ENCODE data around the gene FLOT1. TPM values are rescaled to one million over a fixed set of nuclear protein-coding genes. Genes with fewer than 3 reads are reported as not detected.
A peak's percentile ranks its signal among the peaks of the same experiment; 100 is the strongest.

Gene FLOT1
- polyA plus RNA-seq (2012; ENCODE audit: insufficient read depth, insufficient read length, low read depth), result 190 TPM

- no peak for TF ChIP-seq CTCF (IDR thresholded peaks at IDR 0.05; ENCODE audit: low read depth, low read length)
- peak; percentile 95 for DNase-seq
Observed at GRCh38 chr6:30742316-30743098, at the start of gene FLOT1. Gene FLOT1, minus strand, starts transcription at chr6:30742687. Its CDS starts 498 bp downstream, at chr6:30742189.

GRCh38 chr6:30790724-30791383 is 48.4 kb upstream of the FLOT1 start:
- Histone ChIP-seq H3K4me3 (ENCODE audit: low read depth, low read length) (no peak overlapping the region), H3K4me1 (no peaks in the 10 kb centered on the region), H3K36me3 (no peaks in the 10 kb centered on the region), H3K27me3 (no peaks in the 10 kb centered on the region), H3K9me3 (no peaks in the 10 kb centered on the region)
- DNase-seq, result no peak
- TF ChIP-seq CTCF (IDR thresholded peaks at IDR 0.05; ENCODE audit: low read depth, low read length), result no peak

More at GRCh38 chr6:30742316-30743098, at the start of gene FLOT1:
- no peaks in the 10 kb centered on the region for H3K9me3 ChIP-seq
- H3K4me3 ChIP-seq (ENCODE audit: low read depth, low read length), result peak within 1 kb of the TSS; percentile 93
- peaks cover 5% of the 10 kb centered on the region; the same call in 1 of the 2 replicates for H3K4me1 ChIP-seq
- H3K27me3 ChIP-seq, result no peaks in the 10 kb centered on the region
- peaks cover 32% of the 10 kb centered on the region for H3K36me3 ChIP-seq

- TF ChIP-seq CTCF (IDR thresholded peaks at IDR 0.05; ENCODE audit: low read depth, low read length), result no peak
- no peaks in the 10 kb centered on the region for H3K36me3 ChIP-seq
- no peak for DNase-seq
- H3K4me1 ChIP-seq, result no peaks in the 10 kb centered on the region
- no peaks in the 10 kb centered on the region for H3K27me3 ChIP-seq
- H3K4me3 ChIP-seq (ENCODE audit: low read depth, low read length), result no peak overlapping the region
- H3K9me3 ChIP-seq, result no peaks in the 10 kb centered on the region
Observed at GRCh38 chr6:30789606-30790005, 47.1 kb upstream of the FLOT1 start.

GRCh38 chr6:30787954-30788353 is 45.5 kb upstream of the FLOT1 start:
- Histone ChIP-seq H3K4me1 (peaks cover under 1% of the 10 kb centered on the region; the same call in 1 of the 2 replicates), H3K9me3 (no peaks in the 10 kb centered on the region), H3K27me3 (no peaks in the 10 kb centered on the region), H3K36me3 (no peaks in the 10 kb centered on the region), H3K4me3 (ENCODE audit: low read depth, low read length) (no peak overlapping the region)
- TF ChIP-seq CTCF (IDR thresholded peaks at IDR 0.05; ENCODE audit: low read depth, low read length), result no peak
- DNase-seq, result no peak

GRCh38 chr6:30782425-30783014 is 40.0 kb upstream of the FLOT1 start:
- Histone ChIP-seq H3K36me3 (no peaks in the 10 kb centered on the region), H3K4me1 (peaks cover 41% of the 10 kb centered on the region), H3K4me3 (ENCODE audit: low read depth, low read length) (no peak overlapping the region), H3K27me3 (no peaks in the 10 kb centered on the region), H3K9me3 (no peaks in the 10 kb centered on the region)
- DNase-seq, result no peak
- TF ChIP-seq CTCF (IDR thresholded peaks at IDR 0.05; ENCODE audit: low read depth, low read length), result no peak
